H1 (cell line): ENCODE data around the gene FOXK1.

ENCODE experiments used
- CHD2 ChIP-seq: IDR thresholded peaks from 2 replicates; pipeline ENCODE4 v1.6.1; 2012; ENCODE audit warnings: low read length, improper control_type of control experiment
- CTCF ChIP-seq, 3 experiments: IDR thresholded peaks; 1 replicate in 2 of 3; 2 replicates in 1 of 3; pipeline versions ENCODE4 v1.5.1 to v1.6.1; 2011; ENCODE audit warnings: low read length in 3 of 3, mild to moderate bottlenecking in 3 of 3, inconsistent platforms in 2 of 3, low read depth in 1 of 3, moderate library complexity in 1 of 3; ENCODE audit not compliant: insufficient read depth in 1 of 3; ENCODE audit errors: control extremely low read depth in 1 of 3
- EP300 ChIP-seq, 2 experiments: IDR thresholded peaks; 1 replicate in 1 of 2; 2 replicates in 1 of 2; pipeline ENCODE4 v1.6.1; 2011 to 2012; ENCODE audit warnings: low read depth in 2 of 2, low read length in 2 of 2, mild to moderate bottlenecking in 2 of 2, borderline replicate concordance in 1 of 2, inconsistent platforms in 1 of 2, moderate library complexity in 1 of 2
- GTF2F1 ChIP-seq: IDR thresholded peaks from 2 replicates; pipeline ENCODE4 v1.6.1; 2012; ENCODE audit warnings: low read depth, low read length, improper control_type of control experiment, borderline replicate concordance
- JUN ChIP-seq: IDR thresholded peaks from 2 replicates; pipeline ENCODE4 v1.6.1; 2011; ENCODE audit warnings: low read depth, mild to moderate bottlenecking, improper control_type of control experiment, low read length
- JUND ChIP-seq: IDR thresholded peaks from 2 replicates; pipeline ENCODE4 v1.6.1; 2011; ENCODE audit warnings: mild to moderate bottlenecking, improper control_type of control experiment, low read length
- RFX5 ChIP-seq: IDR thresholded peaks from 2 replicates; pipeline ENCODE4 v1.6.1; 2011; ENCODE audit warnings: low read depth, low read length, improper control_type of control experiment, borderline replicate concordance
- SIN3A ChIP-seq, 2 experiments: IDR thresholded peaks in 1 of 2; conservative IDR thresholded peaks in 1 of 2; 2 replicates each; pipeline ENCODE4 v1.6.1; 2011 to 2012; ENCODE audit warnings: low read length in 2 of 2, improper control_type of control experiment in 1 of 2, low read depth in 1 of 2, mild to moderate bottlenecking in 1 of 2
- SP1 ChIP-seq: IDR thresholded peaks from 2 replicates; pipeline ENCODE4 v1.6.1; 2011; ENCODE audit warnings: low read depth, low read length
- SP4 ChIP-seq: IDR thresholded peaks from 2 replicates; pipeline ENCODE4 v1.6.1; 2012; ENCODE audit warnings: low read length, inconsistent platforms
- SUZ12 ChIP-seq: fragments of 200-600 bp; sonication (generic); IDR thresholded peaks from 2 replicates; pipeline ENCODE4 v1.6.1; 2012; ENCODE audit warnings: mild to moderate bottlenecking, inconsistent platforms, low read length, moderate library complexity, mixed read lengths
- YY1 ChIP-seq: IDR thresholded peaks from 2 replicates; pipeline ENCODE4 v1.6.1; 2011; ENCODE audit warnings: low read depth, mild to moderate bottlenecking, low read length
- ZNF274 ChIP-seq: IDR thresholded peaks from 2 replicates; pipeline ENCODE4 v1.7.0; 2012; ENCODE audit warnings: low read length, borderline replicate concordance; ENCODE audit errors: extremely low read depth

DNA sequence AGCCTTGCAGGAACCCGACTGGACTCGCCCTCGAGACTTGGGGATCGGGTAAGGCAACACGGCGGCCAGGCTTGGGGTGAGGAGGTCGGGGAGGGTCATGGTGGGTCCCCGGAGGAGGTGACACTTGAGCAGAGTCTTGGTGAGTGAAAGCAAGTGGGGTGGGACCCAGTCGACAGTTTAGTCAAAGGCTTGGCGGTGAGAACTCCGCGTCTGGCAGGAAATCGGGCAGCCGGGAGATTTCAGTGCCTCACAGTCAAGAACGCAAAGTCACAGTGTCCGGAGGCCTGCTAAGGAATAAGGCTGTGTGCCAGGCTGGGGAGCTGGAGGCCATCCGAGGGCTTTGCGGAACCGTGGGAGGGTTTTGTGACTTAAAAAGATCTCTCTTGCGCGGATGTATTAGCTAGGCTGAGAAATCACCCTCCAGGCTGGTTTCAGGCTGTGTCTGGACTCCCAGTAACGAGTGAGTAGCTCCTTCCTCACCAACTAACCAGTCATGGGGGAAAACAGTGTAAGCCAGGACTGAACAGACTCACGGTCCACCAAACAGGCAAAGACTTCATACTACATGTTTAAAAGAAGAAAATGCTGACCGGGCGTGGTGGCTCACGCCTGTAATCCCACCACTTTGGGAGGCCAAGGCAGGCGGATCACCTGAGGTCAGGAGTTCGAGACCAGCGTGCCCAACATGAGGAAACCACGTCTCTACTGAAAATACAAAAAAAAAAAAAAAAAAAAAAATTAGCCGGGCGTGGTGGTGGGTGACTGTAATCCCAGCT lies 93.9 kb downstream of the FOXK1 start:
- TF ChIP-seq EP300 (IDR thresholded peaks at IDR 0.05; ENCODE audit: borderline replicate concordance in 1 of 2, low read depth in 2 of 2, low read length in 2 of 2) (no peak), RFX5 (no peak), CTCF (IDR thresholded peaks at IDR 0.05; ENCODE audit: control extremely low read depth in 1 of 3, insufficient read depth in 1 of 3, low read depth in 1 of 3, low read length in 3 of 3) (no peak), SP1 (no peak), CHD2 (no peak), ZNF274 (no peak), GTF2F1 (no peak), JUND (no peak), SP4 (no peak), YY1 (no peak), JUN (no peak), SIN3A (conservative IDR thresholded peaks at IDR 0.05 in 1 of 2, IDR thresholded peaks at IDR 0.05 in 1 of 2; ENCODE audit: low read depth in 1 of 2, low read length in 2 of 2) (no peak), SUZ12 (no peak)
